NCI-H460 (cell line): Measurements from ENCODE around the gene ZKSCAN1. TPM values are rescaled to one million over a fixed set of nuclear protein-coding genes. Genes with fewer than 3 reads are reported as not detected.

Experiments
- DNase-seq: peaks from one replicate; pipeline ENCODE4 v3.0.0-alpha.2; 2016; ENCODE audit warnings: low read depth; ENCODE audit errors: extremely low read depth
- total RNA-seq: library from RNA; depleted of rRNA; stranded (reverse); fragments of >200 nt; shearing (Covaris generic); gene quantifications from 2 replicates; pipeline ENCODE4 v1.2.3, GENCODE V29; 2014; rRNA removed

The ZKSCAN1 gene
- total RNA-seq, 1 experiment from 2014 or later = 19.9 TPM

- DNase-seq = no peak
Measured at GRCh38 chr7:100074841-100075240, 59.4 kb downstream of the ZKSCAN1 start.

GRCh38 chr7:100075418-100075817 is 60.0 kb downstream of the ZKSCAN1 start:
- DNase-seq = no peak

- no peak for DNase-seq
Measured at GRCh38 chr7:100077205-100077604, 61.8 kb downstream of the ZKSCAN1 start.

- DNase-seq = no peak
Measured at GRCh38 chr7:100079024-100079560, 63.7 kb downstream of the ZKSCAN1 start.

GRCh38 chr7:100080907-100081534 is 65.6 kb downstream of the ZKSCAN1 start:
- no peak for DNase-seq

GRCh38 chr7:100081535-100082102 is 66.2 kb downstream of the ZKSCAN1 start, which contains the start of gene ZNF3:
TSS of gene ZNF3 (minus strand) at chr7:100081723. CDS start at chr7:100077357, 4,366 bp downstream.
- DNase-seq = peak; percentile 99

GRCh38 chr7:100082978-100083377 is 67.6 kb downstream of the ZKSCAN1 start:
- DNase-seq = no peak

- DNase-seq = no peak
Measured at GRCh38 chr7:100085515-100085914, 70.1 kb downstream of the ZKSCAN1 start.

GRCh38 chr7:100087055-100087750 is 71.8 kb downstream of the ZKSCAN1 start:
- no peak for DNase-seq

GRCh38 chr7:100088095-100088620 is 72.8 kb downstream of the ZKSCAN1 start:
- DNase-seq = no peak

GRCh38 chr7:100088621-100089457 is 73.4 kb downstream of the ZKSCAN1 start, which contains the start of gene COPS6:
TSS of gene COPS6 (plus strand) at chr7:100088969. CDS start at chr7:100088991, 22 bp downstream.
- DNase-seq = peak; percentile 66

GRCh38 chr7:100089458-100090196 is 74.2 kb downstream of the ZKSCAN1 start:
- DNase-seq = no peak

- DNase-seq = no peak
Measured at GRCh38 chr7:100090527-100091410, 75.4 kb downstream of the ZKSCAN1 start.

Other genes starting within 250 kb of the ZKSCAN1 start
- not detected in 2 replicates for gene CYP3A4, start 231.4 kb upstream of the ZKSCAN1 start, total RNA-seq
- gene CYP3A43, start 187.6 kb upstream of the ZKSCAN1 start, total RNA-seq = 0.05 TPM in 1 of 2 replicates, not detected in the other
- gene OR2AE1, start 138.6 kb upstream of the ZKSCAN1 start, total RNA-seq = 0.10 TPM in 1 of 2 replicates, not detected in the other
- gene TRIM4, start 96.1 kb upstream of the ZKSCAN1 start, total RNA-seq = 31.3 and 39.0 TPM in 2 replicates
- gene GJC3, start 86.0 kb upstream of the ZKSCAN1 start, total RNA-seq = not detected in 2 replicates
- gene AZGP1, start 39.6 kb upstream of the ZKSCAN1 start, total RNA-seq = not detected in 2 replicates
- 12.6 and 13.5 TPM in 2 replicates for gene ZSCAN21, start 34.2 kb downstream of the ZKSCAN1 start, total RNA-seq
- gene ZNF3, start 66.1 kb downstream of the ZKSCAN1 start, total RNA-seq = 29.1 and 30.5 TPM in 2 replicates
- gene COPS6, start 73.4 kb downstream of the ZKSCAN1 start, total RNA-seq = 59.3 and 73.8 TPM in 2 replicates
- 88.4 and 91.0 TPM in 2 replicates for gene MCM7, start 85.8 kb downstream of the ZKSCAN1 start, total RNA-seq
- 15.8 and 18.1 TPM in 2 replicates for gene AP4M1, start 86.0 kb downstream of the ZKSCAN1 start, total RNA-seq
- gene TAF6, start 103.8 kb downstream of the ZKSCAN1 start, total RNA-seq = 41.0 and 42.7 TPM in 2 replicates
- gene CNPY4, start 104.0 kb downstream of the ZKSCAN1 start, total RNA-seq = 4.7 and 6.9 TPM in 2 replicates
- gene MBLAC1, start 111.4 kb downstream of the ZKSCAN1 start, total RNA-seq = 0.69 and 0.89 TPM in 2 replicates
- 81.9 and 83.0 TPM in 2 replicates for gene LAMTOR4, start 133.3 kb downstream of the ZKSCAN1 start, total RNA-seq
- 5.7 and 10.2 TPM in 2 replicates for gene TRAPPC14, start 143.1 kb downstream of the ZKSCAN1 start, total RNA-seq
- 0.12 and 0.55 TPM in 2 replicates for gene GAL3ST4, start 153.0 kb downstream of the ZKSCAN1 start, total RNA-seq
- 2.9 and 3.7 TPM in 2 replicates for gene GPC2, start 161.8 kb downstream of the ZKSCAN1 start, total RNA-seq
- gene STAG3, start 162.3 kb downstream of the ZKSCAN1 start, total RNA-seq = 0.05 TPM in 1 of 2 replicates, not detected in the other
- not detected in 2 replicates for gene PVRIG, start 204.4 kb downstream of the ZKSCAN1 start, total RNA-seq